Pancreas (tissue), 10 donors: ENCODE results near the gene CHST11. TPM values are rescaled to one million over a fixed set of nuclear protein-coding genes. Genes with fewer than 3 reads are reported as not detected.

ENCODE experiments used
- ATAC-seq, 4 donors: fragments of 200-7000 bp; cut with Tn5 transposase; one replicate each; pipeline versions ENCODE4 v1.8.0 to v1.9.1; 2020; ENCODE audit warnings: mild to moderate bottlenecking in 4 of 4, moderate library complexity in 4 of 4
- DNase-seq, 6 donors: peaks; one replicate each; pipeline ENCODE4 v3.0.0-alpha.2; 2020
- FAIRE-seq: peaks from 2 replicates; lab custom pipeline; 2012; peaks lifted over from hg19 to GRCh38; lab: Jason Lieb, UNC
- H3K27ac ChIP-seq, 4 donors: fragments of 200-600 bp; sonication (generic); 1 replicate in 3 of 4; 2 replicates in 1 of 4; pipeline versions ENCODE4 v1.5.0 to v1.8.0; 2020
- H3K27me3 ChIP-seq, 4 donors: fragments of 200-600 bp; one replicate each; pipeline ENCODE4 v1.8.0; 2021
- H3K36me3 ChIP-seq, 3 donors: fragments of 200-600 bp; sonication (generic) in 1 of 3; one replicate each; pipeline versions ENCODE4 v1.5.0 to v1.8.0; 2020 to 2021
- H3K4me1 ChIP-seq, 3 donors: fragments of 200-600 bp; one replicate each; pipeline ENCODE4 v1.8.0; 2021
- H3K4me3 ChIP-seq, 4 donors: fragments of 200-600 bp; sonication (generic) in 2 of 4; one replicate each; pipeline versions ENCODE4 v1.5.0 to v1.8.0; 2020 to 2021
- H3K9me3 ChIP-seq, 4 donors: fragments of 200-600 bp; one replicate each; pipeline ENCODE4 v1.8.0; 2021
- WGBS, 2 donors: extraction: QIAGEN DNeasy Blood & Tissue Kit; methylation state at CpG; one replicate each; pipeline ENCODE4 v1.1.7; 2013; 5-methylcytosine and 5-hydroxymethylcytosine counted together
- intact Hi-C, 3 donors: fragments of 100-400 bp; cut with DNase I; formaldehyde crosslinking; loops; one replicate each; pipeline versions ENCODE4 v1.11.1 to v1.14.2; 2022
- polyA plus RNA-seq, 2 donors: library from polyadenylated mRNA; stranded (reverse); fragments of 200-250 nt; gene quantifications; one replicate each; pipeline ENCODE4 v1.2.3, GENCODE V29; 2013
- total RNA-seq, 6 donors: library from RNA; stranded (reverse); fragmentation: NEBNext Ultra II Directional in 4 of 6; extraction: Animal tissue kit (Norgen Biotek cat#: 25700) in 4 of 6; gene quantifications; one replicate each; pipeline versions ENCODE4 v1.2.1 to v1.2.4, GENCODE V29; 2021 to 2023
- TF ChIP-seq, protein P1 (sequence below), 4 donors: fragments of 200-600 bp; sonication (generic) in 3 of 4; IDR thresholded peaks; one replicate each; pipeline versions ENCODE4 v1.5.0 to v1.8.0; 2021; ENCODE audit warnings: antibody characterized with exemption in 4 of 4
- donor health status: healthy with polysubstance abuse.
- donor health status: DM: no; HTN: no; CAD: no; lungs with moderate emphysema.
- donor health status: DM: no; HTN: no; CAD: no.
- donor health status: control.
- donor health status: control.
- donor health status: Bipolar disorder and iron deficiency.
- donor health status: DM: yes; HTN: yes; CAD: no.
- donor health status: DM: no; HTN: no; CAD: no.
- donor health status: DM: no; HTN: no; CAD: no.
- donor health status: DM: yes; HTN: yes; CAD: no.

CHST11 gene
- total and polyA plus RNA-seq, 8 donors = 1.1 to 14.8 (median 7.8) TPM

DNA sequence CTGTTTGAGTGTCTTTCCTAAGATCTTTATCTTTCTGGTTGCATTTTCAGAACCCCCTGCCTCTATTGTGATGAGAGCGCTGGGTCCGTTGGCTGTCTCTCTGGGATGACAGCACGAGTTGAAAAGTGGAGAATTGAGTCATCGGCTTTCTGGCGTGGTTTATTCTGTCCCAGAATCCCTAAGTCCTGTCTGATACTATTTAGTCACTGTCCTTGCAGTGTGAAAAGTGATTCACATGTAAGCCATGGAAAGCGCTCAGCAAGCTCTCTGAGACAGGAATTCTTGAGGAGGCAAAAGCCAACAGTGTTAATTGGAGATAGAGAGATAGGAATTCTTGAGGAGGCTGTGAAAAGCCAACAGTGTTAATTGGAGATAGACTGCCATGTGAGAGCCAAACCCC lies 121.7 kb downstream of the CHST11 start:
- Histone ChIP-seq H3K27ac (no peak overlapping the region), H3K27me3 (no peaks in the 10 kb centered on the region), H3K4me3 (no peak overlapping the region), H3K4me1 (no peaks in the 10 kb centered on the region), H3K36me3 (no peaks in the 10 kb centered on the region), H3K9me3 (no peaks in the 10 kb centered on the region)
- DNase-seq (no peak), FAIRE-seq (no peak), ATAC-seq (no peak)
- WGBS, 2 donors = 91 to 92% methylated on average over 6 of the region's 6 CpGs
- TF ChIP-seq, protein P1, sequence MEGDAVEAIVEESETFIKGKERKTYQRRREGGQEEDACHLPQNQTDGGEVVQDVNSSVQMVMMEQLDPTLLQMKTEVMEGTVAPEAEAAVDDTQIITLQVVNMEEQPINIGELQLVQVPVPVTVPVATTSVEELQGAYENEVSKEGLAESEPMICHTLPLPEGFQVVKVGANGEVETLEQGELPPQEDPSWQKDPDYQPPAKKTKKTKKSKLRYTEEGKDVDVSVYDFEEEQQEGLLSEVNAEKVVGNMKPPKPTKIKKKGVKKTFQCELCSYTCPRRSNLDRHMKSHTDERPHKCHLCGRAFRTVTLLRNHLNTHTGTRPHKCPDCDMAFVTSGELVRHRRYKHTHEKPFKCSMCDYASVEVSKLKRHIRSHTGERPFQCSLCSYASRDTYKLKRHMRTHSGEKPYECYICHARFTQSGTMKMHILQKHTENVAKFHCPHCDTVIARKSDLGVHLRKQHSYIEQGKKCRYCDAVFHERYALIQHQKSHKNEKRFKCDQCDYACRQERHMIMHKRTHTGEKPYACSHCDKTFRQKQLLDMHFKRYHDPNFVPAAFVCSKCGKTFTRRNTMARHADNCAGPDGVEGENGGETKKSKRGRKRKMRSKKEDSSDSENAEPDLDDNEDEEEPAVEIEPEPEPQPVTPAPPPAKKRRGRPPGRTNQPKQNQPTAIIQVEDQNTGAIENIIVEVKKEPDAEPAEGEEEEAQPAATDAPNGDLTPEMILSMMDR (IDR thresholded peaks at IDR 0.05) = no peak
- intact Hi-C loops = no loop called here

DNA sequence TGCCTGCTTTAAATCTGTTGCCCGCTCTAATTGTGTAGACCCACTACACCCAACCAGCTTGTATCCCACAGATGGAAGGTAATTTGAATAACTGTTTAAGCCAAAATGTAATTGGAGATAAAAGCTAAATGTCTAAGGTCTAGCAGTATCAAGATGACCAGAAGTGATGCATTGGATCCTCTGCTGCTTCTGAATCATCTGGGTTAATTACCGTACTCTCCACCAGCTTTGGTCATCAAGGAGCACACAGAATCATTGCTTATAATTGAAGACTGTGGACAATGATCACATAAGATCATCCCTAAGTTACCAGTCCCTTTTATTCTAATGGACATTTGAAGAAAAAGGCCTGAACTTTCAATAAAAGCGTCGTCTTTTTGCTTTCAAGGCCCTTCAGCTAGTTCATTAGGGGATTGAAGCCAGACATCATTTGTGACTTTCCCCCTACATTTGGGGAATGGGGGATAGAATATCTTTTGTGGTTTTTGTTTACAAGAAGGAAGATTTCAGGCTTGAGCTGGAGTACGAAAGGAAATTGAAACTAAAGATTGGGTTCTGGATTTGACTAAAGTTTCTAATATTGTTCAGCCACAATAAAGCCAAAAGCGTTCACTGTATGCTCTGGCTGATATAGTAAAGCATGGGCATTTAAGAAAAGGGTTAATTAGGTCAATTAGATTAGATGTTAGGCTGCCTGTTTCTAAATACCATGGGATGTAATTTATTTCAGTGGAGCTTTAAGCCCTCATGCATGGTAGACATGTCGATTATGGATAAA lies 123.2 kb downstream of the CHST11 start:
- TF ChIP-seq, protein P1 (IDR thresholded peaks at IDR 0.05) = no peak
- no peak overlapping the region for H3K4me3 ChIP-seq
- H3K27ac ChIP-seq = no peak overlapping the region
- H3K36me3 ChIP-seq = no peaks in the 10 kb centered on the region
- 73 to 81% methylated on average over 7 of the region's 7 CpGs for WGBS, 2 donors
- H3K9me3 ChIP-seq = no peaks in the 10 kb centered on the region
- H3K27me3 ChIP-seq = no peaks in the 10 kb centered on the region
- no peaks in the 10 kb centered on the region for H3K4me1 ChIP-seq
- DNase-seq = no peak
- FAIRE-seq = no peak
- ATAC-seq = no peak
- intact Hi-C loops = no loop called here

DNA sequence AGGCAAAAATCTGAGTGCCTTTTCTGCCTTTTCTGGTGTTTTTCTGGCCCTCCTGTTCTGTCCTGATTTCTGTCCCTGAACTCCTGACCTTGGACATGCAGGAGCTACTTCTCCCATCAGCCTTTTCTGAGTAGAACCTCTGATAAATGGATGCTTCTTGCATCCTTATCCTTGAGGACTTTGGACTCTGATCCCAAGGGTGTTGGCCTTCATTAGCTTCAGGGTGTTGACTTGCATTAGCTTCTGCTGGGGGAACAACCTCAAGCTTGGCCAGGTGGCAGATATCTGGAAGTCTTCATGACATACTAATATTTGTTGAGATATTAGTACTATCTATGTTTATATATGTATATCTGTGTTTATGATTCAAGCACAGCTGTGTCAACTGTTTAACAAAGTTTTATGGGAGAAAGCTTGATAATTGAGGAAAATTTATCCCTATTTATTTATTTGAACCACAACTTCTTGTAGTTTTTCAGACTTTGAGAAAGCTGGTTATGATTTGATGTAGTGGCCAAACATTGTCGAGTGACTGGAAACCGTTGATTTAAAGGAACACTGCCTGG lies 124.3 kb downstream of the CHST11 start:
- H3K27ac ChIP-seq = no peak overlapping the region
- no peaks in the 10 kb centered on the region for H3K4me1 ChIP-seq
- intact Hi-C loops = no loop called here
- H3K4me3 ChIP-seq = no peak overlapping the region
- H3K9me3 ChIP-seq = no peaks in the 10 kb centered on the region
- no peaks in the 10 kb centered on the region for H3K27me3 ChIP-seq
- no peaks in the 10 kb centered on the region for H3K36me3 ChIP-seq
- ATAC-seq (peak in 2 of 4 donors; percentile 12 to 26), FAIRE-seq (no peak), DNase-seq (no peak)
- TF ChIP-seq, protein P1 (IDR thresholded peaks at IDR 0.05) = no peak
- 34 to 35% methylated on average over 2 of the region's 2 CpGs for WGBS, 2 donors

DNA sequence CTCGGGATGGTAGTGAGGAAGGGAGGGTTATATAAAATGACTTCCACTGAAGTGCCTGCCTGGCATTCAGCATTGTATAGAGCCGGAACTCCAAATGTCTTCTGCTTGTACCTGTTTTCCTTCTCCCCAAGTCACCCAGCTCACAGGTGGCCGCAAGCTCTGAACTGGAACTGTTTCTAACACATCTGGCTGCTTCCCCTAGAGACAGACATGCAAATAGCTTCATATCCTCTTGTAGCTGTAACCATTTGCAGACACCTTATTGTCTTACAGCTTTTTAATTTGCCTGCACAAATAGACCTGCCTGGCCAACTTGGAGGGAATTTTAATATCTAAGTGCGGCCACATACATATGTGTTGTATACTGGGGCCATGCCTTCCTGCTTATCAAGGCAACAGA lies 126.0 kb downstream of the CHST11 start:
- ATAC-seq = no peak
- intact Hi-C loops = no loop called here
- WGBS, 2 donors = 79 to 86% methylated on average over 4 of the region's 4 CpGs
- Histone ChIP-seq H3K4me1 (no peaks in the 10 kb centered on the region), H3K36me3 (no peaks in the 10 kb centered on the region), H3K4me3 (no peak overlapping the region), H3K9me3 (no peaks in the 10 kb centered on the region), H3K27me3 (no peaks in the 10 kb centered on the region), H3K27ac (no peak overlapping the region)
- FAIRE-seq = no peak
- TF ChIP-seq, protein P1 (IDR thresholded peaks at IDR 0.05) = no peak
- no peak for DNase-seq

DNA sequence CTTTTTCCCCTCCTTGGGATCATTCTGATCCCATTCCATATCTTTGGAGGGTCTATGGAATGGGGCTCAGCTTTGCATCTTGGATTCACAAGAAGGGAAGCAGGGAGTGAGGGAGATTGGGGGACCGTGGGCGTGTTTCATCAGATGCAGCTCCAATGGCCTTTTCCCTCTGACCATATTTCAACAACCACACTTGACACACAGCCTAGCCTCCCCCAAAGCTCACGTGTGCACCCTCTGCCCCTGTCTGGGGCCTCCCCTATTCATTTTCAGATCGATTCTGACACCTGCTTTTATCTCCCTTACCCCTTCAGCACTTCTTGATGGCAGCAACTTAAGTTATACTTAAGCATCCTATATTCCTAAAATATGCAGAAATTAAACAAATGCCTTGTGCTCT lies 126.6 kb downstream of the CHST11 start:
- Histone ChIP-seq H3K4me3 (no peak overlapping the region), H3K36me3 (no peaks in the 10 kb centered on the region), H3K27me3 (no peaks in the 10 kb centered on the region), H3K9me3 (no peaks in the 10 kb centered on the region), H3K4me1 (no peaks in the 10 kb centered on the region), H3K27ac (no peak overlapping the region)
- intact Hi-C loops = no loop called here
- 78 to 79% methylated on average over 4 of the region's 4 CpGs for WGBS, 2 donors
- FAIRE-seq (no peak), DNase-seq (no peak), ATAC-seq (no peak)
- TF ChIP-seq, protein P1 (IDR thresholded peaks at IDR 0.05) = no peak
